AG04449 (cell line): Measurements from ENCODE around the gene ULK3.

Experiments used
- CTCF ChIA-PET: fragments of 350-600 bp; formaldehyde crosslinking; extraction: SDS; loops from one replicate; lab custom pipeline; 2021; ENCODE audit warnings: antibody characterized with exemption; lab: Yijun Ruan, JAX
- POLR2A ChIA-PET: fragments of 400-600, 350-600 bp; formaldehyde crosslinking; extraction: SDS; loops from one replicate; lab custom pipeline; 2020; ENCODE audit warnings: antibody characterized with exemption, inconsistent platforms; lab: Yijun Ruan, JAX
- DNase-seq: peaks from one replicate; pipeline ENCODE4 v3.0.0-alpha.2; 2010; ENCODE audit warnings: low read depth, low spot score
- H3K4me3 ChIP-seq: 2 replicates; pipeline ENCODE4 v1.5.1; 2011; ENCODE audit warnings: low read depth, mild to moderate bottlenecking, control low read depth, low read length
- CTCF ChIP-seq: IDR thresholded peaks from one replicate; pipeline ENCODE4 v1.5.1; 2011; ENCODE audit warnings: mild to moderate bottlenecking, moderate library complexity, low read length, control low read depth, inconsistent platforms; ENCODE audit not compliant: insufficient read depth; ENCODE audit errors: missing control alignments

Gene ULK3

GRCh38 chr15:74825866-74826265 is 17.1 kb downstream of the ULK3 start:
- CTCF ChIA-PET = interaction anchor here (0.7 to 7.9 kb wide), 6 partner anchors 10 to 56 kb away, joined by 3 to 53 read pairs (median 12); partner anchors contain the start of gene ULK3
- POLR2A ChIA-PET = no interaction called here
- DNase-seq = no peak
- TF ChIP-seq CTCF = no peak
- no peak overlapping the region for H3K4me3 ChIP-seq

- no peak overlapping the region for H3K4me3 ChIP-seq
- TF ChIP-seq CTCF = no peak
- POLR2A ChIA-PET = no interaction called here
- DNase-seq = no peak
- CTCF ChIA-PET = interaction anchor here (1.5 to 7.9 kb wide), 3 partner anchors 11 to 16 kb away, joined by 4 to 43 read pairs (median 20); partner anchors contain the start of gene ULK3
Observed at GRCh38 chr15:74824976-74825375, 18.0 kb downstream of the ULK3 start.

GRCh38 chr15:74823324-74823723 is 19.6 kb downstream of the ULK3 start:
- no peak for DNase-seq
- no peak overlapping the region for H3K4me3 ChIP-seq
- TF ChIP-seq CTCF = no peak
- POLR2A ChIA-PET = no interaction called here
- CTCF ChIA-PET = interaction anchor here (1.1 kb wide), 1 partner anchor 24 kb away, joined by 4 read pairs; no protein-coding TSS in a partner anchor

- ChIA-PET CTCF (no interaction called here), POLR2A (no interaction called here)
- H3K4me3 ChIP-seq = no peak overlapping the region
- no peak for DNase-seq
- TF ChIP-seq CTCF = no peak
Observed at GRCh38 chr15:74822233-74822632, 20.7 kb downstream of the ULK3 start.

- CTCF ChIA-PET = interaction anchor here (0.9 kb wide), 1 partner anchor 14 kb away, joined by 3 read pairs; no protein-coding TSS in a partner anchor
- TF ChIP-seq CTCF = no peak
- DNase-seq = no peak
- H3K4me3 ChIP-seq = no peak overlapping the region
- POLR2A ChIA-PET = no interaction called here
Observed at GRCh38 chr15:74821790-74822158, 21.2 kb downstream of the ULK3 start.

GRCh38 chr15:74821091-74821789 is 21.7 kb downstream of the ULK3 start:
- DNase-seq = no peak
- no peak for TF ChIP-seq CTCF
- ChIA-PET CTCF (interaction anchor here (0.9 to 2.0 kb wide), 2 partner anchors 15 to 52 kb away, joined by 3 to 8 read pairs; no protein-coding TSS in a partner anchor), POLR2A (no interaction called here)
- no peak overlapping the region for H3K4me3 ChIP-seq
